Activated CD4-positive, alpha-beta T cell treated with anti-CD3 and anti-CD28 coated beads, Interleukin-2, Interleukin-6, amounts not matched to agents 100 ng/mL and 50 ng/mL, durations not matched to agents 16 hours and 8 hours (primary cell): ENCODE data around the gene TTLL5.

ENCODE experiments used
- DNase-seq: peaks from one replicate; pipeline ENCODE4 v3.0.0-alpha.2; 2020

TTLL5 gene, protein sequence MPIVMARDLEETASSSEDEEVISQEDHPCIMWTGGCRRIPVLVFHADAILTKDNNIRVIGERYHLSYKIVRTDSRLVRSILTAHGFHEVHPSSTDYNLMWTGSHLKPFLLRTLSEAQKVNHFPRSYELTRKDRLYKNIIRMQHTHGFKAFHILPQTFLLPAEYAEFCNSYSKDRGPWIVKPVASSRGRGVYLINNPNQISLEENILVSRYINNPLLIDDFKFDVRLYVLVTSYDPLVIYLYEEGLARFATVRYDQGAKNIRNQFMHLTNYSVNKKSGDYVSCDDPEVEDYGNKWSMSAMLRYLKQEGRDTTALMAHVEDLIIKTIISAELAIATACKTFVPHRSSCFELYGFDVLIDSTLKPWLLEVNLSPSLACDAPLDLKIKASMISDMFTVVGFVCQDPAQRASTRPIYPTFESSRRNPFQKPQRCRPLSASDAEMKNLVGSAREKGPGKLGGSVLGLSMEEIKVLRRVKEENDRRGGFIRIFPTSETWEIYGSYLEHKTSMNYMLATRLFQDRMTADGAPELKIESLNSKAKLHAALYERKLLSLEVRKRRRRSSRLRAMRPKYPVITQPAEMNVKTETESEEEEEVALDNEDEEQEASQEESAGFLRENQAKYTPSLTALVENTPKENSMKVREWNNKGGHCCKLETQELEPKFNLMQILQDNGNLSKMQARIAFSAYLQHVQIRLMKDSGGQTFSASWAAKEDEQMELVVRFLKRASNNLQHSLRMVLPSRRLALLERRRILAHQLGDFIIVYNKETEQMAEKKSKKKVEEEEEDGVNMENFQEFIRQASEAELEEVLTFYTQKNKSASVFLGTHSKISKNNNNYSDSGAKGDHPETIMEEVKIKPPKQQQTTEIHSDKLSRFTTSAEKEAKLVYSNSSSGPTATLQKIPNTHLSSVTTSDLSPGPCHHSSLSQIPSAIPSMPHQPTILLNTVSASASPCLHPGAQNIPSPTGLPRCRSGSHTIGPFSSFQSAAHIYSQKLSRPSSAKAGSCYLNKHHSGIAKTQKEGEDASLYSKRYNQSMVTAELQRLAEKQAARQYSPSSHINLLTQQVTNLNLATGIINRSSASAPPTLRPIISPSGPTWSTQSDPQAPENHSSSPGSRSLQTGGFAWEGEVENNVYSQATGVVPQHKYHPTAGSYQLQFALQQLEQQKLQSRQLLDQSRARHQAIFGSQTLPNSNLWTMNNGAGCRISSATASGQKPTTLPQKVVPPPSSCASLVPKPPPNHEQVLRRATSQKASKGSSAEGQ (N-terminal part only)

DNA sequence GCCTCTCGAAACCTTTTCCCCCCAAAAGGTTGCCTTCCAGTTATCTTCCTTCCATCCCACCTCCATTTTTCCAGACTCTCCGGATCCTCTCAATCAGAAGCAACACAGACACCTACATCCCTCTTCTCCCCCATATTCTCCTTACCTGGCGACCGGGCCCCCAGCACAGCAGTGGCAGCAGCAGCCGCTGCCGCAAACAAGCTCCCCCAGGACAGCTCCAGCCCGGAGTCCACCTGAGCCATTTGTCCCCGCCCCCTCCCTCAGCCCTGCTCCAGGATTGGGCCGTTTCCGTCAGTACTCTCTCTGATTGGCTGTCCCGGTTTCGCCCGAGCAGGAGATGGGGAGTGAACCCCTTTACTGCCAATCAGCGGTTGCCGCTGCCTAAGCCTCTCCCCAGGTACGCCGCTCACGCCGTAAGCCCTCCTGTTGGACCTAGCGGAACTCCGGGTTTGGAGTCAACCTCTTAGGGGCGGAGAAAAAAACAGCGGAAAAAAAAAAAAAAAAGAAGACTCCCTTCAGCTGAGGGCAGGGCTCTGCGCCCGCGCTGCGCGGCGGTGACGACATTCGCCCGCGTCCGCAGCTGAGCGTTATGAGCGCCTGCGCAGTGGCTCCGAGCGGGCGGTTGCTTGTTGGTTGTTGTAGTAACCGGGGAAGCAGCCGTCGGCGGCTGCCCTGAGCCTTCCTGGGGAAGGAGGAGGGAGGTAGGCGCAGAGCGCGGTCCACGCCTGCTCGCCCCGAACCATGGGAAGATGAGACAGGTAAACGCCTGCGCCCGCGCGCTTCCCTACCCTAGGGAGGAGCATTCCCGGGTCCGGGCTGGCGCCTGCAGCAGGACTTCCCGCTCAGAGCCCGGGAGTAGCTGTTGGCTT lies at the start of gene TTLL5, which contains the start of gene ERG28:
Gene TTLL5, plus strand, starts transcription at position 617 of the 869 bp plus-strand sequence. CDS start 1,904 bp downstream, outside the sequence.
Gene ERG28, minus strand, starts transcription at position 247 of the 869 bp plus-strand sequence. CDS start 3,374 bp downstream, outside the sequence.
- DNase-seq = peak; percentile 98

- DNase-seq = no peak
These were observed 48.9 kb upstream of the TTLL5 start for GRCh38 chr14:75612157-75612556.

DNA sequence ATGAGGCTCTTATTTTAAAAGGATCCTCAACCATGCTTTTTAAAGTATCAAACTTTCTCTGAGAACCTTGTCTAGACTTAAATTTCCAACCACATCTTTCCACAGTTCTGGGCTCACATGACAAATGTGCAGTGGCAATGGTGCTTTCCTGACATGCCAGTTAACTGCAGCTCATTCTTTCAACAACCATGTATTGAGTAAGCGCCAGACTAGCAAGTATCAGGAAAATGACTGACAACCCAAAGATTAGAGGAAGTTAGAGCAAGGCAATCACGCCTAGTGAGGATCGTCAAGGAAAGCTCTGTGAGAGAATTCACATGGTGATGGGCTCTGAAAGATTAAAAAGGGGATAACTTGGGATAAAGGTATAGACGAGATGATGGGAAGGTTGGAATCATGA lies 46.9 kb upstream of the TTLL5 start:
- no peak for DNase-seq

GRCh38 chr14:75615200-75615599 lies 45.8 kb upstream of the TTLL5 start:
- no peak for DNase-seq

DNA sequence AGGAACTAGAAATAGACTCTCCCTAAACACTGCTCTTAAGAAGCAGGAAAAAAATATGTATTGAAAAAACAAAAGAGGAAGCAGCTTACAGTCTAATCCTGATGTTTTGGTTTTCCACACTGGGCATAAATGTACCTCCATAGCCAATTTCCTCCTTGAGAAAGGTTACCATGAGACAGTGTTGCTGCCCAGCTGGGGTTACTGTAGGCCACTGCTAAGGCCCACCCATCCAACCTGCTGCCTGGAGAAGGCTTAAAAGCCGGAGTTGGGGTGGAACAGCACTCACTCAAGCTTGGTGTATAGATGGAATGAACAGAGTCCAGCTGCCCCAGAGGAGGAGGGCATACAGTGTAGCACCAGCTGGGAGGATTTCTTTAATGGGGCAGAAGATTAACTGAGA lies 41.5 kb upstream of the TTLL5 start:
- no peak for DNase-seq

DNA sequence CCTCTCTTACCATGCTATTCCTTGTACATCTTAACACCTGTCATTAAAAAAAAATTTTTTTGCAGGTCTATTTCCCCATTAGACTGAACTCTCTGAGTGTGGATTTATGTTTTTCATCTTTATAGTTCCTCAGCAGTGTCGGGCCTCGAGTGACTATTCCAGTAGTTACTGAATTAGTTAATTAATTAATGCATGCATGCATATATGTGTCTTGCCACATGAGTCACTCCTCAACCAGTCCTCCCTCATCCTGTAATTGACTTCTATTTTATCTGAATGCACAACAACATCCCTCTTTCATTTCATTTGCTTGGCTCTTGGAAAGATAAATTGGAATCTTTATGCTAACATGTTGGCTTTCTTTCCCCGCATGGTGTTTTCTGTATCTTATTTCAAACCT lies 36.0 kb upstream of the TTLL5 start:
- no peak for DNase-seq

DNA sequence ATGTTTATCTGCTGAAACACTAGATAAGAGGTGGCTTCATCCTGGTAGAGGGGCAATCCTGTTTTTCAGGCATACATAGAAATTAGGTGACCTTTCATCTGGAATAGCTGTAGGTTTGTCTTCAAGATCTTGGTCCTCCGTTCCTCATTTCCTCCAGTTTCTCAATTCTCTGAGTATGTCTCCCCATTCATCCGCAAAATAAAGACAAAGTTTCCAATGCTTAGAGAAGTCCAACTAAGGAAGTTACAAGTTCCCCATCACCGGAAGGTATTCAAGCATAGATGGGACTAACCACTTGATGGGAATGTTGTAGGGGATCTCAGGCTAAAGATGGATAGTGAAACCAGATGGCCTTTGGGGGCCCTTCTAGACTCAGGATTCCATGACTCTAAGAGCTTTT lies 34.6 kb upstream of the TTLL5 start:
- no peak for DNase-seq

DNA sequence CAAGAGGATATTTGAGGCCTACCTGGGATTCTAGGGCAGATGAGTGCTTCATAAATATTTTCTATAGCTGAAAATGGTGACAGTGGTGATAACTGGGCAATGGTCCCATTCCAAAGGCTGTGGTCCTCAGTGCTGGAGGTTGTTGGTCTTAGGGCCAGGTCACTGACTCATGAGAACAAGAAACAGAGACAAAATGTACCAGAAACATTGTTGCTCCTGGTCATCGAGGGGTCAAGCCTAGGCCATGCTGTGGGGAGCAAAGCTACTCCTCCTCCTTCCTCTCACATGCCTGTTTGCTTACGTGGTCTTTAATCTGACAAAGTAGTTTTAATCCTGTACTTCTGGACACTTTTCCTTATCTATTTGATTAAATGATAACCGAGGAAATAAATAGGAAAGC lies 34.2 kb upstream of the TTLL5 start:
- DNase-seq = no peak

DNA sequence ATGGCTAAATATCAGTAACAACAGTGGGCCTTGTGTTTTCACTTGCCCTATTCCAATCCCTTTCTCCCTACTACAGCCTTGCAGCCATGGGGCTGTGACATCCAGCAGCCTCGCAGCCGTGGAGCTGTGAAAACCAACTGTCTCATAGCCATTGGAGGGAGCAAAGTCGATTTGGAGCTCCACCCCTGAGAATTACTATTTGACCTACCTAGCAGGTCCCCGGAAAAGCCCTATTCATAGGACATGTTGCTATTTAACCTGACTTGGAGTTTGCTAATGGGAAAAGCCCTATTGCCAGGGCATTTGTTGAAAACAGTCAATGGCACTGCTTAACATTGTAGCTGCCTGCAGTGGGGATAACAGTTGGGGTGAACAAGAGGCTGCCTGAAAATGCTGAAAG lies 33.6 kb upstream of the TTLL5 start:
- no peak for DNase-seq

DNA sequence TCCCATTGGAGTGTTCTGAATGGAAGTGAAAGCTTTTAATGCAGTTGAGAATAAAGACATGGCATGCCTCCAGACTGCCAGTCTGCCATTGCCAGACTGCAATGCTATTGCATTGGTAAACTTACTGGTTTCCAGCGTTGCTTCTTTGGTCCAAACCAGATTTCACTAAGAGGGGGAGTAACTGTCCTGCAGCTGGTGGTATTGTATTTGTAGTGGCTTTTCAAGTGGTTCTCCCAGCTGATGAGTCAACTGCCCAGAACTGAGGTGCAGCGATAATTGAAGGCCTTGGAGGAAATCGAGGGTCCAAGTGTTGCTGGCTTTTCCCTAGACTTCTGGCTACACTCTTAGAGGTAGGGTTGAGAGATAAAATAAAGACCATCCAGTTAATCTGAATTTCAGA lies 32.2 kb upstream of the TTLL5 start:
- DNase-seq = no peak

GRCh38 chr14:75630695-75631452 lies 30.2 kb upstream of the TTLL5 start:
- DNase-seq = no peak

DNA sequence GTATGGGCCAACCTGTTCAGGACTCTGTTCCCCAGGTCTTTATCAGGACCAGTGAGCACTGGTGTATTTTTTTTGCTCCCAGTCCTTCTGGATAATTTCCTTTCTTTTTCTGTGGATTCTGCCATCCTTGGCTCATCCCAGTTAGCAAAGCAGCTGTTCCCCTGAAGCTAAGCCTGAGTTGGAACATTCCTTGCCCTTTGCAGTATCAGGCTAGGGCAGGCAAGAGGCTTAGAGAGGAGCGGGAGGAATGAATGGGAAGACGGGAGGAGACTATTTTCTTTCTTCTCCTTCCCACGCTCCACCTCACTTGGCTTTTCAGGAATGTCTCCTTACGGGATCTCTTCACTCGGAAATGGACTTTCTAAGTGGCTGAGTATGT lies 29.6 kb upstream of the TTLL5 start:
- DNase-seq = no peak

DNA sequence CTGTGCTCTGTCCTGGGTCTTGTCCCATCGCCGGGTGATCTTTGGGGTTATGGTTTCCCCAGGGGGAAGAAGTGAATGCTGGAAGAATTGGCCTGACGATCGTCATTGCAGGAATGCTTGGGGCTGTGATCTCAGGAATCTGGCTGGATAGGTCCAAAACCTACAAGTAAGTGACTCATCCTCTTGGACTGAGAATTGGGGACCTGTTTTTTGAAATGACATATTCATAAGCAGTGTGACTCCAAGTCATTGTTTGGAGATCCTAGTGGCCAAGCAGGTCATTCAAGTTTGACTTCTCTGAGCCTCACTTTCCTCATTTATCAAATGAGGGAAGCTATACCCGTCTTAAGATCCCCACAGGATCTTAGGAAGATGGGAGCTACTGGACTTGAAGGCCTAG lies 26.2 kb upstream of the TTLL5 start:
- DNase-seq = no peak

DNA sequence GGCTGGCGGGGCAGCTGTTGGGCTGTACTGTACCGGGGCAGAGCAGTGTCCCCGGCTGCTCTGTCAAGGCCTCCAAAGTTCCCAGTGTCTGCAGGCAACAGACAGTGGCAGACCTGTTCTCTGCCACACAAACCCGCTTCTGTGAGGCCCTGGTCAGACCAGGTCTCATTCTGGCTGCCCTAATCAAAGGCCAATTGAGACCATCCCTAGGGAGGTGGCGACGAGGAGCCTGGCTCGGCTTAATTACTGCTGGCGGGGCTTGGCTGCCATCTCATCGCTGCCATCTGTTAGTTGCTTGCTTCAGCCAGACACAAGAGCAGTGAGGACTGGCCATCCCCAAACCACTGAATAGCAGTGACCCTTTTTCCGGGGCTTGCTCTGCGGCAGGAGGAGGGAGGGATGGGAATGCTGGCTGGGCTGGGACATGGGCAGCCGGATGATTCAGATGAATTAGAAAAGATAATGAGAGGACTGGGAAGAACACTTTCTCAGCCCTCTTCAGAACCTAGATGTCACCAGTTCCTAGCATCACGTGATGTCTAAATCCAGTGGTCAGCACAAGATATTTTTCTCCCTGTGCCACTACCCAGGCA lies 24.9 kb upstream of the TTLL5 start:
- DNase-seq = no peak

- DNase-seq = no peak
These were observed 20.2 kb upstream of the TTLL5 start for GRCh38 chr14:75640876-75641275.

DNA sequence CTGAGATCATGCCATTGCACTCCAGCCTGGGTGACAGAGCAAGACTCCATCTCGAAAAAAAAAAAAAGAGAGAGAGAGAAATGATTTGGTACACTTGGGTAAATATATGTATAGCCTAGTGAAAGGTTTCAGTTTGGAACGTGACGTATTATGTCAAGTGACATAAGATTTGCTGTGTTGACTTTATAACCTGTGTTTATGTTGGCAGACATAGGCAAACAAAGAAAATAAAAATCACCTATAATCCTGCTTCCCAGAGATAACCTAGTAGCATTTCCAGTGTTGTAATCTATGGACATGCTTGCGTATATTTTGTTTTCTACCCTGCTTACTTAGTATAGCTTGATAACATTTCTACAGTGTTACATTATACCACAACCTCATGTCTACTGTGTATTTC lies 17.1 kb upstream of the TTLL5 start:
- DNase-seq = no peak

DNA sequence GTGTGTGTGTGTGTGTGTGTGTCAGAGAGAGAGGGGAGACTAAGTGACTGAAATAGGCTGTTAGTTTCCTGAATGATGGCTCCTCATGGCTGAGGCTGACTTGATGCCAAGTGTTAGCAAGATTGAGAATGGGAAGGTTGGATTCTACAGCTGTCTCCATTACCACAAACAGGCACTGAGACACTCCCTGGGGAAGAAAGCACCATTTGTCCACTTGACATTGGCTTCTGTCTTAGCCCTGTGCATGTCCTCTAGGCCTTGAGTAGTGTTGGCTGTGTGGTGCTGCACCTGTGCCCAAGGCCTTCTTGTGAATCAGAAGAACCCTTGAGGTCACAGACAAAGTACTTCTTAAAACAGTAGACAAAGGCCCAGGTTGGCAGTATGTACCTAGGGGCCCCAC lies 16.0 kb upstream of the TTLL5 start:
- no peak for DNase-seq

- no peak for DNase-seq
These were observed 14.3 kb upstream of the TTLL5 start for GRCh38 chr14:75646762-75647161.

DNA sequence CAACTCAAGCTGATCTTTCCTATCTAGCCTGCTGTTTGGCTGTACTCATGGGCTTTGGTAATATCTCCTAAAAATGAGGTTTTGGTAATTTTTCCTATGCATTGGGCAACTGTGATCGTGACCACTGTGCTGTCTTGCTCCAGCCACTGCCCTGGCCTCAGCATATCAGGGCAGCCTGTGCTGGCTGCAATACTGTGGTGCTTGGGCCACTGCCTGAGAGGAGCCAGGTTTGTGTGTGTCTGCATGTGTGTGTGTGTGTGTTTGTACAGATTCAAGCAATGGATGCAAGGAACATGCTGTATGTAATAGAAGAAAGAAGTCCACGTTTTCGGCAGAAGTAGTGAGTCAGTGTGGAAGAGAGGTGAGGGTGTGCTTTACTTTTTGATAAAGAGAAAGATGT lies 13.4 kb upstream of the TTLL5 start:
- DNase-seq = no peak

DNA sequence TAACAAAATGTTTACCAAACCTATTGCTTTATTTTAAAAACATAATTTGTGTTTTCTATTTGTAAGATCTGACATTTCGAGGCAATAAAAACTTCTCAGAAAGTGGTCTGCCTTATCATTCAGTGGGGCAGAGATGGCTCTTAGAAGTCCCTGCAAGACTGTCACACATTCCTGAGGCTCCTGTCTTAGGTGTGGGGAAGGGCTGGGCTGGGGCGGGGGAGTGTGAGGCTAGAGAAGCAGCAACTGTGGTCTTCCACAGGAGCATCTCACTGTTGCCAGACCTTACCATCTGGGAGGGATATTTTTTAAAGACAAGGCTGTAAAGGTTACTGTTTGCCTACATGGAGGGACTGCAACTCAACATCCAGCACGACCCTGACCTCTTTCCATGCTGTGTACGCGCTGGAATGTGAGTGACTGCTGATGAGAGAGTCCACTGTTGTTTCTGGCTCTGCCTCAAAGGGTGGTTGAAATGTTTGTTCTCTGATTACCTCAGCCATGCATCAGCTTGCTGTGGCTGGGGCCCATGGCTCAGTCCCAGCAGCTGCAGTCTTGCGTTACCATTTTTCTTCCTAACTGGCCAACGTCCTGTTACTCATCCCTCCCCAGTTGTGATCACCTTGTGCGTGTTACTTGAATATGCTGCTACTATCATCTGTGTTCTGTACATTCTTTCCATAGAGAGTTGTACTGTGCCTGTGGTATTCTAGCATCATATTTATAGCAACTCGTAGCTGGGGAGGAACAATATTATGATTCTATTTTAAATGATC lies 12.8 kb upstream of the TTLL5 start:
- no peak for DNase-seq
